HG03457 (cell line): Measurements from ENCODE around the gene LCN6.

Experiments used
- ATAC-seq: cut with Tn5 transposase; IDR thresholded peaks from one replicate; pipeline ENCODE4 v1.9.1; 2021; ENCODE audit warnings: moderate number of reproducible peaks; ENCODE audit not compliant: unreplicated experiment

LCN6 gene

GRCh38 chr9:136694163-136694871, 54.0 kb downstream of the LCN6 start:
- no peak for ATAC-seq
